GM18867 (cell line): ENCODE data around the gene KRT13.

Experiments used
- ATAC-seq: cut with Tn5 transposase; IDR thresholded peaks from one replicate; pipeline ENCODE4 v1.9.1; 2021; ENCODE audit warnings: mild to moderate bottlenecking, moderate library complexity; ENCODE audit not compliant: unreplicated experiment

KRT13 gene

GRCh38 chr17:41498276-41498675 lies 7.1 kb downstream of the KRT13 start:
- ATAC-seq: no peak

- ATAC-seq: peak; percentile 67
Measured at GRCh38 chr17:41496803-41497484, 8.5 kb downstream of the KRT13 start.

- ATAC-seq: no peak
Measured at GRCh38 chr17:41494524-41494923, 10.9 kb downstream of the KRT13 start.

GRCh38 chr17:41492771-41493170 lies 12.6 kb downstream of the KRT13 start:
- no peak for ATAC-seq

GRCh38 chr17:41492351-41492750 lies 13.1 kb downstream of the KRT13 start:
- no peak for ATAC-seq

GRCh38 chr17:41491476-41491875 lies 13.9 kb downstream of the KRT13 start:
- no peak for ATAC-seq

GRCh38 chr17:41490000-41490990 lies 15.1 kb downstream of the KRT13 start:
- ATAC-seq: no peak

GRCh38 chr17:41489531-41489930 lies 15.9 kb downstream of the KRT13 start, which contains the start of gene KRT36:
KRT36 (minus strand) TSS chr17:41489910; CDS start chr17:41489864, 46 bp downstream.
- ATAC-seq: no peak

- no peak for ATAC-seq
Measured at GRCh38 chr17:41486809-41487530, 18.4 kb downstream of the KRT13 start.

- ATAC-seq: no peak
Measured at GRCh38 chr17:41486316-41486715, 19.1 kb downstream of the KRT13 start.

GRCh38 chr17:41484920-41485904 lies 20.2 kb downstream of the KRT13 start:
- no peak for ATAC-seq

- no peak for ATAC-seq
Measured at GRCh38 chr17:41483991-41484826, 21.2 kb downstream of the KRT13 start.

- no peak for ATAC-seq
Measured at GRCh38 chr17:41483531-41483930, 21.9 kb downstream of the KRT13 start.

- ATAC-seq: no peak
Measured at GRCh38 chr17:41481036-41481435, 24.4 kb downstream of the KRT13 start, which contains the start of gene KRT35. KRT35 (minus strand) TSS chr17:41481151; CDS start chr17:41481097, 54 bp downstream.

GRCh38 chr17:41480581-41480980 lies 24.8 kb downstream of the KRT13 start:
- no peak for ATAC-seq

GRCh38 chr17:41480136-41480535 lies 25.3 kb downstream of the KRT13 start:
- no peak for ATAC-seq

GRCh38 chr17:41478237-41478636 lies 27.2 kb downstream of the KRT13 start:
- no peak for ATAC-seq

- no peak for ATAC-seq
Measured at GRCh38 chr17:41476866-41477815, 28.3 kb downstream of the KRT13 start.
